GM10847 (cell line): ENCODE results near the gene ANO1.

ENCODE experiments used
- POLR2A ChIP-seq: IDR thresholded peaks from 2 replicates; pipeline ENCODE4 v1.6.1; 2011; ENCODE audit not compliant: insufficient read length; ENCODE audit errors: extremely low read depth

ANO1 gene

GRCh38 chr11:70076461-70076931 lies 1.6 kb upstream of the ANO1 start:
- no peak for TF ChIP-seq POLR2A

GRCh38 chr11:70077411-70078094 lies 564 bp upstream of the ANO1 start:
- TF ChIP-seq POLR2A: no peak

- TF ChIP-seq POLR2A: no peak
These were observed 882 bp downstream of the ANO1 start for GRCh38 chr11:70078781-70079616.

GRCh38 chr11:70079691-70080090 lies 1.6 kb downstream of the ANO1 start:
- TF ChIP-seq POLR2A: no peak

GRCh38 chr11:70080763-70081162 lies 2.6 kb downstream of the ANO1 start:
- TF ChIP-seq POLR2A: no peak

GRCh38 chr11:70082829-70083228 lies 4.7 kb downstream of the ANO1 start:
- TF ChIP-seq POLR2A: no peak

GRCh38 chr11:70084046-70084984 lies 6.2 kb downstream of the ANO1 start:
- TF ChIP-seq POLR2A: no peak

- no peak for TF ChIP-seq POLR2A
These were observed 8.0 kb downstream of the ANO1 start for GRCh38 chr11:70085815-70086769.

- no peak for TF ChIP-seq POLR2A
These were observed 9.5 kb downstream of the ANO1 start for GRCh38 chr11:70087446-70088167.

GRCh38 chr11:70088735-70089250 lies 10.7 kb downstream of the ANO1 start:
- no peak for TF ChIP-seq POLR2A

- no peak for TF ChIP-seq POLR2A
These were observed 11.5 kb downstream of the ANO1 start for GRCh38 chr11:70089631-70090030.

GRCh38 chr11:70090961-70091381 lies 12.9 kb downstream of the ANO1 start:
- TF ChIP-seq POLR2A: no peak

GRCh38 chr11:70091638-70092037 lies 13.5 kb downstream of the ANO1 start:
- TF ChIP-seq POLR2A: no peak

GRCh38 chr11:70092959-70093715 lies 15.0 kb downstream of the ANO1 start:
- no peak for TF ChIP-seq POLR2A
